ENCODE results near the gene CNRIP1.

Gene CNRIP1

GRCh38 chr2:68291314-68291713, 28.4 kb downstream of the CNRIP1 start:
- no peaks in the 10 kb centered on the region for H3K4me1 Mint-ChIP-seq (ENCODE audit: low read depth)
- no peak overlapping the region for H3K4me3 Mint-ChIP-seq
- peaks cover 25% of the 10 kb centered on the region for H3K27me3 Mint-ChIP-seq

GRCh38 chr2:68290901-68291300, 28.8 kb downstream of the CNRIP1 start:
- Mint-ChIP-seq H3K4me3 (no peak overlapping the region), H3K9me3 (no peaks in the 10 kb centered on the region), H3K27me3 (peaks cover 25% of the 10 kb centered on the region), H3K4me1 (ENCODE audit: low read depth) (no peaks in the 10 kb centered on the region), H3K27ac (no peak overlapping the region), H3K36me3 (ENCODE audit: low read depth) (no peaks in the 10 kb centered on the region)
- DNase-seq, result no peak

More at GRCh38 chr2:68291314-68291713, 28.4 kb downstream of the CNRIP1 start:
- DNase-seq, result no peak
- Mint-ChIP-seq H3K9me3 (no peaks in the 10 kb centered on the region), H3K27ac (no peak overlapping the region), H3K36me3 (ENCODE audit: low read depth) (no peaks in the 10 kb centered on the region)

- no peaks in the 10 kb centered on the region for H3K4me1 Mint-ChIP-seq (ENCODE audit: low read depth)
- H3K27ac Mint-ChIP-seq, result no peak overlapping the region
- no peak overlapping the region for H3K4me3 Mint-ChIP-seq
- H3K36me3 Mint-ChIP-seq (ENCODE audit: low read depth), result no peaks in the 10 kb centered on the region
- no peak for DNase-seq
- peaks cover 33% of the 10 kb centered on the region for H3K27me3 Mint-ChIP-seq
- no peaks in the 10 kb centered on the region for H3K9me3 Mint-ChIP-seq
Measured at GRCh38 chr2:68287580-68288441, 31.9 kb downstream of the CNRIP1 start.

GRCh38 chr2:68284896-68285295, 34.9 kb downstream of the CNRIP1 start:
- Mint-ChIP-seq H3K4me3 (no peak overlapping the region), H3K27ac (no peak overlapping the region), H3K27me3 (peaks cover 38% of the 10 kb centered on the region), H3K36me3 (ENCODE audit: low read depth) (no peaks in the 10 kb centered on the region), H3K9me3 (no peaks in the 10 kb centered on the region), H3K4me1 (ENCODE audit: low read depth) (peaks cover 5% of the 10 kb centered on the region)
- no peak for DNase-seq

GRCh38 chr2:68283419-68283812, 36.3 kb downstream of the CNRIP1 start:
- Mint-ChIP-seq H3K9me3 (no peaks in the 10 kb centered on the region), H3K27ac (no peak overlapping the region), H3K4me1 (ENCODE audit: low read depth) (peaks cover 5% of the 10 kb centered on the region), H3K4me3 (no peak overlapping the region), H3K27me3 (peaks cover 35% of the 10 kb centered on the region), H3K36me3 (ENCODE audit: low read depth) (no peaks in the 10 kb centered on the region)
- no peak for DNase-seq

- no peak for DNase-seq
- H3K9me3 Mint-ChIP-seq, result no peaks in the 10 kb centered on the region
Measured at GRCh38 chr2:68282811-68283418, 36.8 kb downstream of the CNRIP1 start.

GRCh38 chr2:68280796-68281195, 39.0 kb downstream of the CNRIP1 start:
- no peak overlapping the region for H3K4me3 Mint-ChIP-seq
- no peak overlapping the region for H3K27ac Mint-ChIP-seq
- DNase-seq, result no peak
- peaks cover 5% of the 10 kb centered on the region for H3K4me1 Mint-ChIP-seq (ENCODE audit: low read depth)
- H3K36me3 Mint-ChIP-seq (ENCODE audit: low read depth), result no peaks in the 10 kb centered on the region
- H3K9me3 Mint-ChIP-seq, result no peaks in the 10 kb centered on the region
- peaks cover 28% of the 10 kb centered on the region for H3K27me3 Mint-ChIP-seq

More at GRCh38 chr2:68282811-68283418, 36.8 kb downstream of the CNRIP1 start:
- H3K4me3 Mint-ChIP-seq, result no peak overlapping the region
- peaks cover 30% of the 10 kb centered on the region for H3K27me3 Mint-ChIP-seq
- peaks cover 5% of the 10 kb centered on the region for H3K4me1 Mint-ChIP-seq (ENCODE audit: low read depth)
- no peaks in the 10 kb centered on the region for H3K36me3 Mint-ChIP-seq (ENCODE audit: low read depth)
- no peak overlapping the region for H3K27ac Mint-ChIP-seq

GRCh38 chr2:68280348-68280747, 39.4 kb downstream of the CNRIP1 start:
- Mint-ChIP-seq H3K27me3 (peaks cover 28% of the 10 kb centered on the region), H3K4me1 (ENCODE audit: low read depth) (peaks cover 5% of the 10 kb centered on the region), H3K27ac (no peak overlapping the region), H3K9me3 (no peaks in the 10 kb centered on the region), H3K4me3 (no peak overlapping the region), H3K36me3 (ENCODE audit: low read depth) (no peaks in the 10 kb centered on the region)
- DNase-seq, result no peak

GRCh38 chr2:68279691-68280090, 40.1 kb downstream of the CNRIP1 start:
- Mint-ChIP-seq H3K4me3 (no peak overlapping the region), H3K27me3 (peaks cover 28% of the 10 kb centered on the region), H3K4me1 (ENCODE audit: low read depth) (peaks cover 5% of the 10 kb centered on the region), H3K36me3 (ENCODE audit: low read depth) (no peaks in the 10 kb centered on the region), H3K9me3 (no peaks in the 10 kb centered on the region), H3K27ac (no peak overlapping the region)
- no peak for DNase-seq

- Mint-ChIP-seq H3K4me1 (ENCODE audit: low read depth) (peaks cover 5% of the 10 kb centered on the region), H3K27ac (no peak overlapping the region), H3K4me3 (no peak overlapping the region), H3K36me3 (ENCODE audit: low read depth) (no peaks in the 10 kb centered on the region), H3K9me3 (no peaks in the 10 kb centered on the region), H3K27me3 (peaks cover 21% of the 10 kb centered on the region)
- no peak for DNase-seq
Measured at GRCh38 chr2:68278169-68278568, 41.6 kb downstream of the CNRIP1 start.

GRCh38 chr2:68274022-68274421, 45.7 kb downstream of the CNRIP1 start:
- Mint-ChIP-seq H3K27ac (no peak overlapping the region), H3K36me3 (ENCODE audit: low read depth) (no peaks in the 10 kb centered on the region), H3K27me3 (peaks cover 10% of the 10 kb centered on the region), H3K9me3 (no peaks in the 10 kb centered on the region), H3K4me1 (ENCODE audit: low read depth) (no peaks in the 10 kb centered on the region), H3K4me3 (no peak overlapping the region)
- no peak for DNase-seq

GRCh38 chr2:68272246-68272994, 47.3 kb downstream of the CNRIP1 start:
- DNase-seq, result no peak
- H3K36me3 Mint-ChIP-seq (ENCODE audit: low read depth), result no peaks in the 10 kb centered on the region
- H3K4me1 Mint-ChIP-seq (ENCODE audit: low read depth), result no peaks in the 10 kb centered on the region
- H3K27me3 Mint-ChIP-seq, result peaks cover 8% of the 10 kb centered on the region
- no peak overlapping the region for H3K27ac Mint-ChIP-seq
- H3K4me3 Mint-ChIP-seq, result no peak overlapping the region
- no peaks in the 10 kb centered on the region for H3K9me3 Mint-ChIP-seq

GRCh38 chr2:68266655-68267054, 53.1 kb downstream of the CNRIP1 start:
- Mint-ChIP-seq H3K4me3 (no peak overlapping the region), H3K9me3 (no peaks in the 10 kb centered on the region), H3K36me3 (ENCODE audit: low read depth) (no peaks in the 10 kb centered on the region), H3K27ac (no peak overlapping the region), H3K27me3 (no peaks in the 10 kb centered on the region), H3K4me1 (ENCODE audit: low read depth) (no peaks in the 10 kb centered on the region)
- no peak for DNase-seq

GRCh38 chr2:68263632-68264031, 56.1 kb downstream of the CNRIP1 start:
- DNase-seq, result no peak
- H3K27ac Mint-ChIP-seq, result no peak overlapping the region
- no peak overlapping the region for H3K4me3 Mint-ChIP-seq
- no peaks in the 10 kb centered on the region for H3K9me3 Mint-ChIP-seq
- no peaks in the 10 kb centered on the region for H3K36me3 Mint-ChIP-seq (ENCODE audit: low read depth)
- no peaks in the 10 kb centered on the region for H3K4me1 Mint-ChIP-seq (ENCODE audit: low read depth)
- H3K27me3 Mint-ChIP-seq, result no peaks in the 10 kb centered on the region

GRCh38 chr2:68258851-68259250, 60.9 kb downstream of the CNRIP1 start:
- Mint-ChIP-seq H3K4me1 (ENCODE audit: low read depth) (peaks cover 24% of the 10 kb centered on the region), H3K4me3 (no peak overlapping the region), H3K27ac (no peak overlapping the region), H3K9me3 (no peaks in the 10 kb centered on the region), H3K36me3 (ENCODE audit: low read depth) (no peaks in the 10 kb centered on the region), H3K27me3 (no peaks in the 10 kb centered on the region)
- no peak for DNase-seq
